ENCODE data around the gene SLC18A3.

SLC18A3 gene

GRCh38 chr10:49596836-49597235 lies 13.3 kb upstream of the SLC18A3 start:
- TF ChIP-seq CTCF (IDR thresholded peaks at IDR 0.05; ENCODE audit: low read depth, low read length, missing control alignments) = no peak
- H3K36me3 ChIP-seq (replicated peaks) = no peaks in the 10 kb centered on the region
- no peak for DNase-seq
- no peak overlapping the region for H3K4me3 ChIP-seq (ENCODE audit: low read depth, low read length)
- H3K27ac ChIP-seq = no peak overlapping the region
- H3K27me3 ChIP-seq (replicated peaks) = no peaks in the 10 kb centered on the region
- in situ Hi-C loops (cut with HindIII; ENCODE audit: low pct_ligation_motif_present, low sequenced_read_pairs) = no loop called here

GRCh38 chr10:49597426-49598163 lies 12.5 kb upstream of the SLC18A3 start:
- in situ Hi-C loops (cut with HindIII; ENCODE audit: low pct_ligation_motif_present, low sequenced_read_pairs) = no loop called here
- H3K27me3 ChIP-seq (replicated peaks) = no peaks in the 10 kb centered on the region
- no peak overlapping the region for H3K27ac ChIP-seq
- TF ChIP-seq CTCF (IDR thresholded peaks at IDR 0.05; ENCODE audit: low read depth, low read length, missing control alignments) = no peak
- H3K4me3 ChIP-seq (ENCODE audit: low read depth, low read length) = no peak overlapping the region
- H3K36me3 ChIP-seq (replicated peaks) = no peaks in the 10 kb centered on the region
- no peak for DNase-seq

- no peak overlapping the region for H3K4me3 ChIP-seq (ENCODE audit: low read depth, low read length)
- H3K36me3 ChIP-seq (replicated peaks) = no peaks in the 10 kb centered on the region
- no peak for TF ChIP-seq CTCF (IDR thresholded peaks at IDR 0.05; ENCODE audit: low read depth, low read length, missing control alignments)
- H3K27ac ChIP-seq = no peak overlapping the region
- H3K27me3 ChIP-seq (replicated peaks) = peaks cover 2% of the 10 kb centered on the region
- no peak for DNase-seq
- in situ Hi-C loops (cut with HindIII; ENCODE audit: low pct_ligation_motif_present, low sequenced_read_pairs) = no loop called here
Measured at GRCh38 chr10:49598164-49598856, 11.8 kb upstream of the SLC18A3 start.

GRCh38 chr10:49598986-49599385 lies 11.1 kb upstream of the SLC18A3 start:
- TF ChIP-seq CTCF (IDR thresholded peaks at IDR 0.05; ENCODE audit: low read depth, low read length, missing control alignments) = no peak
- in situ Hi-C loops (cut with HindIII; ENCODE audit: low pct_ligation_motif_present, low sequenced_read_pairs) = no loop called here
- Histone ChIP-seq H3K27ac (no peak overlapping the region), H3K36me3 (replicated peaks) (no peaks in the 10 kb centered on the region), H3K4me3 (ENCODE audit: low read depth, low read length) (no peak overlapping the region), H3K27me3 (replicated peaks) (peaks cover 2% of the 10 kb centered on the region)
- DNase-seq = peak; percentile 71

- H3K27ac ChIP-seq = no peak overlapping the region
- no peaks in the 10 kb centered on the region for H3K36me3 ChIP-seq (replicated peaks)
- TF ChIP-seq CTCF (IDR thresholded peaks at IDR 0.05; ENCODE audit: low read depth, low read length, missing control alignments) = no peak
- no peak for DNase-seq
- in situ Hi-C loops (cut with HindIII; ENCODE audit: low pct_ligation_motif_present, low sequenced_read_pairs) = no loop called here
- H3K4me3 ChIP-seq (ENCODE audit: low read depth, low read length) = no peak overlapping the region
- H3K27me3 ChIP-seq (replicated peaks) = peaks cover 2% of the 10 kb centered on the region
Measured at GRCh38 chr10:49599546-49599945, 10.6 kb upstream of the SLC18A3 start.

All from brain microvascular endothelial cell (primary cell).